ENCODE results near the gene CAPNS2. TPM values are rescaled to one million over a fixed set of nuclear protein-coding genes. Genes with fewer than 3 reads are reported as not detected.

CAPNS2 gene
- total RNA-seq, 1 donor from 2014 or later, result not detected

DNA sequence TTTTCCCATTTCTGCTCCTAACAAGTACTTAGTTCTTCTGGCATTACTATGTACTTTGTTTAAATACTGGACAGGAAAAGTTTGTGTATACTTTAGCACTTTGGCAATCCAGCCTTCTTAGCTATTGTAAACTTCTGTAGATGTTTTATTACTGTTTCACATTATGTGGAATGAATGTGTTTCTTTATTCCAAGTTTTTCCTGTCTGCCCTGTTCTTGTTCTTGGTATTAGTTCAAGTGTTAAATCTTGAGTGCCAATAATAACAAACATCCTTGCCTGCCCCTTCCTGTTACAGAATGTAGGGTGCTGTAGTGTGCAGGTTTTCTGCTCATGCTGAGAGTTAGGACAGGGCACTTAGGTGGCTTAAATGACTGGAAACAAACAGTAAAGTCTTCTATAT lies 7.3 kb upstream of the CAPNS2 start:
- DNase-seq (ENCODE audit: low spot score in 2 of 2), result no peak
- H3K4me3 ChIP-seq, result no peak overlapping the region
- H3K27me3 ChIP-seq, result no peaks in the 10 kb centered on the region
- TF ChIP-seq, protein P1, sequence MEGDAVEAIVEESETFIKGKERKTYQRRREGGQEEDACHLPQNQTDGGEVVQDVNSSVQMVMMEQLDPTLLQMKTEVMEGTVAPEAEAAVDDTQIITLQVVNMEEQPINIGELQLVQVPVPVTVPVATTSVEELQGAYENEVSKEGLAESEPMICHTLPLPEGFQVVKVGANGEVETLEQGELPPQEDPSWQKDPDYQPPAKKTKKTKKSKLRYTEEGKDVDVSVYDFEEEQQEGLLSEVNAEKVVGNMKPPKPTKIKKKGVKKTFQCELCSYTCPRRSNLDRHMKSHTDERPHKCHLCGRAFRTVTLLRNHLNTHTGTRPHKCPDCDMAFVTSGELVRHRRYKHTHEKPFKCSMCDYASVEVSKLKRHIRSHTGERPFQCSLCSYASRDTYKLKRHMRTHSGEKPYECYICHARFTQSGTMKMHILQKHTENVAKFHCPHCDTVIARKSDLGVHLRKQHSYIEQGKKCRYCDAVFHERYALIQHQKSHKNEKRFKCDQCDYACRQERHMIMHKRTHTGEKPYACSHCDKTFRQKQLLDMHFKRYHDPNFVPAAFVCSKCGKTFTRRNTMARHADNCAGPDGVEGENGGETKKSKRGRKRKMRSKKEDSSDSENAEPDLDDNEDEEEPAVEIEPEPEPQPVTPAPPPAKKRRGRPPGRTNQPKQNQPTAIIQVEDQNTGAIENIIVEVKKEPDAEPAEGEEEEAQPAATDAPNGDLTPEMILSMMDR (IDR thresholded peaks at IDR 0.05), result no peak
- intact Hi-C loops (cut with DNase I), result no loop called here
- H3K4me1 ChIP-seq, result peaks cover 6 to 9% of the 10 kb centered on the region in 2 donors
- H3K9me3 ChIP-seq, result no peaks in the 10 kb centered on the region
- H3K27ac ChIP-seq, result peak overlapping the region in 1 of 2 donors; percentile 9
- H3K36me3 ChIP-seq, result no peaks in the 10 kb centered on the region

DNA sequence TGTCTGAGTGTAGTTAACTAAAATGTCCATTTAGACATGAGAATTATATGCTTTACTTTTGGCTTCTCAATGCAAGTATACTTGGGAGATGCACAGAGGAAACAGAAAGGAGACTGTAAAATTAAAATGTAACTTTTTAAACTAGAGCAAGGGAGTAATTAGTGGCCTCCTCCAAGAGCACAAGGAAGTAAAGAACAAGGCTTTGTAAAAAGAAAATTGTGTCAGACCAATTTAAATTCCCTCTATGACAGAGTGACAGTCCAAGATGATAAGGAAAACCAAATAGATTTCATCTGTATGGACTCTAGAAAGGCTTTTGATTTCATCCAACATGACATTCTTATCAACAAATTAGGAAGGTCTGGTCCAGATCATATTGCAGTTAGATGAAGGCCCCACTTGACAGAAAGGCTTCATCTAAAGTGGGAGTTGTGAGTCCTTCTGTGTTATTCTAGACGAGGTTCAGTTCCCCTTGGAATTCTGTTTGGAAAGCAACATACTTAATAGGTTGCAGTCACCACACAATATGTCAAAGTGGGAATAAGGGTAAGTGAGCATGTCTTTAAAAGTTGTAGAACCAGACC lies 6.5 kb upstream of the CAPNS2 start:
- TF ChIP-seq, protein P1 (IDR thresholded peaks at IDR 0.05), result no peak
- Histone ChIP-seq H3K4me3 (no peak overlapping the region), H3K9me3 (no peaks in the 10 kb centered on the region), H3K36me3 (no peaks in the 10 kb centered on the region), H3K27ac (no peak overlapping the region), H3K27me3 (no peaks in the 10 kb centered on the region), H3K4me1 (peaks cover 6 to 9% of the 10 kb centered on the region in 2 donors)
- intact Hi-C loops (cut with DNase I), result no loop called here
- DNase-seq (ENCODE audit: low spot score in 2 of 2), result no peak

DNA sequence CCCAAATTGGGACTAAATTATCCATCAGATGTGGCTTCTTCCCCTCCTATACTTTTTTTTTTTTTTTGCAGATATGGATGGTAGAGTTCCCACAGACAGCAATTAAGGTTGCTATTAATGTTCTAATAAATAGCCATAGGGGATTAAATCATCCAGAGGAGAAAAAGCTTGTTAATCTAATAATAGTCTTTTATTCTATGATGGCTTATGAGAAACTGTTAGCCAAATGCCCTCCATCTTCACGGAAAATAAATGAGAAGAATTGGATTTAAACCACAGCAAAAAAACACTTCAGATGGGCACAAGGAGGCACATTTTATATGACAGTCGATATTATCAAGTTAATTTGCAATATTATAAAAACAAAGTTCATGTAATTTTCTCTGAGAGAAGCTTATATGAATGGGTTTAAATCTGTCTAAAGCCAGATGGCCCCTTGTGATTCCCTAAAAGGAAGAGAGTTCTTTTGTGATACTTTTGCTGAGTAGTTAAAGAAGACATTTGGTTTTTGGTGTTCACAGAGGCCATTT lies 5.1 kb upstream of the CAPNS2 start:
- Histone ChIP-seq H3K27me3 (no peaks in the 10 kb centered on the region), H3K27ac (no peak overlapping the region), H3K4me3 (no peak overlapping the region), H3K4me1 (peaks cover 6 to 9% of the 10 kb centered on the region in 2 donors), H3K9me3 (no peaks in the 10 kb centered on the region), H3K36me3 (no peaks in the 10 kb centered on the region)
- intact Hi-C loops (cut with DNase I), result no loop called here
- TF ChIP-seq, protein P1 (IDR thresholded peaks at IDR 0.05), result no peak
- no peak for DNase-seq (ENCODE audit: low spot score in 2 of 2)

DNA sequence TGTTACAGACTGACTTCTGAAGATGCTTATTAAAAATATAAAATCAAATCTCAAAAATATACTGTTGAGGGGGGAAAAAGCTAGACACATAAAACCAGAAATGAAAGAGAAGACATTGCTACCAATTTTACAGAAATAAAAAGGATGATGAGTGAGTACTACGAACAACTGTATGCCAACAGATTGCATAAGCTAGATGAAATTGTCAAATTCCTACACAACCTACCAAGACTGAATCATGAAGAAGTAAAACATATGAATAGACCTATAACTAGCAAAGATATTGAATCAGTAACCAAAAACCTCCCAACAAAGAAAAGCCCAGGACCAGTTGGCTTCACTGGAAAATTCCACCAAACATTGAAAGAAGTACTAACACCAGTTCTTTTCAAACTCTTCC lies 3.5 kb upstream of the CAPNS2 start:
- intact Hi-C loops (cut with DNase I), result no loop called here
- TF ChIP-seq, protein P1 (IDR thresholded peaks at IDR 0.05), result no peak

DNA sequence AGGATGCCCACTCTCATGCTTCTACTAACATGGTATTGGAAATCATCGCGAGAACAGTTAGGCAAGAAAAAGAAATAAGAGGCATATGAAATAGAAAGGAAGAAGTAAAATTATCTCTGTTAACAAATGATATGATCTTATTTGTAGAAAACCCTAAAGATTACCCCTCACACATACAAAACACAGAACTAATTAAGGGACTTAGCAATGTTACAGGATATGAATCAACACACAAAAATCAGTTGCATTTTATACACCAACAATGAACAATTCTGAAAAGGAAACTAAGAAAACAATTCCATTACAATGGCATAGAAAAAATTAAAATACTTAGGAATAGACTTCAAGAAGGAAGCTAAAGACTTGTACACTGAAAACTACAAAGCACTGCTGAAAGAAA lies 2.7 kb upstream of the CAPNS2 start:
- Histone ChIP-seq H3K36me3 (no peaks in the 10 kb centered on the region), H3K4me3 (no peak overlapping the region), H3K27ac (no peak overlapping the region), H3K9me3 (no peaks in the 10 kb centered on the region), H3K27me3 (no peaks in the 10 kb centered on the region), H3K4me1 (peaks cover under 1 to 3% of the 10 kb centered on the region in 2 donors)
- intact Hi-C loops (cut with DNase I), result no loop called here
- TF ChIP-seq, protein P1 (IDR thresholded peaks at IDR 0.05), result no peak
- no peak for DNase-seq (ENCODE audit: low spot score in 2 of 2)

More for the DNA sequence above, 3.5 kb upstream of the CAPNS2 start:
- Histone ChIP-seq H3K27ac (no peak overlapping the region), H3K9me3 (no peaks in the 10 kb centered on the region), H3K4me3 (no peak overlapping the region), H3K36me3 (no peaks in the 10 kb centered on the region), H3K27me3 (no peaks in the 10 kb centered on the region), H3K4me1 (peaks cover 6 to 9% of the 10 kb centered on the region in 2 donors)
- DNase-seq (ENCODE audit: low spot score in 2 of 2), result no peak

Measured in ascending aorta (tissue), 2 donors.